Body of pancreas (tissue), 4 donors: ENCODE data around the gene LTB4R2.

Source experiments
- CTCF ChIP-seq, 7 experiments: fragments of 450-650 bp in 4 of 7; fragments of 200-600 bp in 3 of 7; sonication (generic) in 3 of 7; IDR thresholded peaks; one replicate each; pipeline ENCODE4 v1.5.1; 2016 to 2019; ENCODE audit warnings: antibody characterized with exemption in 7 of 7
- POLR2A ChIP-seq, 3 donors: fragments of 450-650 bp; IDR thresholded peaks; one replicate each; pipeline ENCODE4 v1.6.1; 2016; ENCODE audit warnings: antibody characterized with exemption in 3 of 3, mild to moderate bottlenecking in 2 of 3

- TF ChIP-seq CTCF (IDR thresholded peaks at IDR 0.05) = no peak
- no peak for TF ChIP-seq POLR2A (IDR thresholded peaks at IDR 0.05)
Measured at GRCh38 chr14:24291446-24292117, 18.4 kb upstream of the LTB4R2 start.
